Measurements from ENCODE around the gene SEPTIN10.

DNA sequence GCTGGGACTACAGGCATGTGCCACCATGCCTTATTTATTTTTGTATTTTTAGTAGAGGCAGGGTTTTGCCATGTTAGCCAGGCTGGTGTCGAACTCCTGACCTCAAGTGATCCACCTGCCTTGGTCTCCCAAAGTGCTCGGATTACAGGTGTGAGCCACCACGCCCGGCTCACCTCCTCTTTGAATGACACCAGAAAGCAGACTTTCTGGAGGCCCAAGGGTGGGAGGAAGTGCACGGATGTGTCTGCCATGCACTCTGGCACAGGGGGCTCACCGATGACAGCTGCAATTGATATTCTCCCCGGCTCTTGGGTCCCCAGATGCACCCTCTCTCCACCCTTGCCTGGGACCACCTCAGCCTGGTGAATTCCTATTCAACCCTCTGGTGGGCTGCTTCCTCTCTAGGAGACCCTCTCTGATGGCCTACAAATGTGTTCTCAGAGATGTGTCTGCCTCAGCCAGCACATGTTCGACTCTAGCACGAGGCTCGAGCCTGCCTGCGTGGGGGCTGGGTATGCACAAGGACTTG is 87.3 kb downstream of the SEPTIN10 start:
- TF ChIP-seq, protein P1, sequence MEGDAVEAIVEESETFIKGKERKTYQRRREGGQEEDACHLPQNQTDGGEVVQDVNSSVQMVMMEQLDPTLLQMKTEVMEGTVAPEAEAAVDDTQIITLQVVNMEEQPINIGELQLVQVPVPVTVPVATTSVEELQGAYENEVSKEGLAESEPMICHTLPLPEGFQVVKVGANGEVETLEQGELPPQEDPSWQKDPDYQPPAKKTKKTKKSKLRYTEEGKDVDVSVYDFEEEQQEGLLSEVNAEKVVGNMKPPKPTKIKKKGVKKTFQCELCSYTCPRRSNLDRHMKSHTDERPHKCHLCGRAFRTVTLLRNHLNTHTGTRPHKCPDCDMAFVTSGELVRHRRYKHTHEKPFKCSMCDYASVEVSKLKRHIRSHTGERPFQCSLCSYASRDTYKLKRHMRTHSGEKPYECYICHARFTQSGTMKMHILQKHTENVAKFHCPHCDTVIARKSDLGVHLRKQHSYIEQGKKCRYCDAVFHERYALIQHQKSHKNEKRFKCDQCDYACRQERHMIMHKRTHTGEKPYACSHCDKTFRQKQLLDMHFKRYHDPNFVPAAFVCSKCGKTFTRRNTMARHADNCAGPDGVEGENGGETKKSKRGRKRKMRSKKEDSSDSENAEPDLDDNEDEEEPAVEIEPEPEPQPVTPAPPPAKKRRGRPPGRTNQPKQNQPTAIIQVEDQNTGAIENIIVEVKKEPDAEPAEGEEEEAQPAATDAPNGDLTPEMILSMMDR (IDR thresholded peaks at IDR 0.05) = no peak
- TF ChIP-seq POLR2A (IDR thresholded peaks at IDR 0.05) (no peak), POLR2AphosphoS5 (IDR thresholded peaks at IDR 0.05) (no peak)
